Small intestine (tissue), 4 donors: Measurements from ENCODE around the gene MORC3. TPM values are rescaled to one million over a fixed set of nuclear protein-coding genes. Genes with fewer than 3 reads are reported as not detected.

Experiments used
- polyA plus RNA-seq, 4 donors: library from polyadenylated mRNA; stranded (reverse) in 3 of 4; unstranded in 1 of 4; fragments of 200-250 nt in 3 of 4; fragments of 120-200 nt in 1 of 4; gene quantifications; one replicate each; pipeline versions ENCODE4 v1.2.1 to v1.2.3, GENCODE V29; 2013
- donor health status: healthy with polysubstance abuse.
- donor health status: Bipolar disorder and iron deficiency.
- donor health status: healthy.

Gene MORC3
- polyA plus RNA-seq, 4 donors = 8.6 to 27.5 (median 10.4) TPM

Other genes starting within 250 kb of the MORC3 start
- gene CBR3, start 185.1 kb upstream of the MORC3 start, polyA plus RNA-seq = 1 to 10 TPM in 2 of 4 donors, under 1 TPM in 2; 0.54 to 9.0 (median 0.87) TPM
- 10 to 100 TPM in 3 of 4 donors, 1 to 10 TPM in 1; 8.4 to 19.1 (median 11.9) TPM for gene DOP1B, start 163.4 kb upstream of the MORC3 start, polyA plus RNA-seq
- gene CHAF1B, start 65.2 kb downstream of the MORC3 start, polyA plus RNA-seq = 1 to 10 TPM in 3 of 4 donors, under 1 TPM in 1; 0.89 to 4.1 (median 2.6) TPM
- under 1 TPM in 1 of 4 donors, not detected in 3; 0.09 TPM for gene CLDN14, start 159.9 kb downstream of the MORC3 start, polyA plus RNA-seq